IPS DF 6.9 (cell line): Measurements from ENCODE around the gene LIM2.

Experiments
- DNase-seq: peaks from one replicate; pipeline ENCODE4 v3.0.0-alpha.2; 2013; ENCODE audit warnings: low read depth, low spot score
- H3K27ac ChIP-seq: one replicate; pipeline ENCODE4 v1.5.1; 2013; ENCODE audit warnings: low read length, control low read depth
- H3K27me3 ChIP-seq: 2 replicates; pipeline ENCODE4 v1.6.1; 2013; ENCODE audit warnings: mild to moderate bottlenecking, low read length; ENCODE audit not compliant: control insufficient read depth, insufficient read depth
- H3K36me3 ChIP-seq: 2 replicates; pipeline ENCODE4 v1.6.1; 2013; ENCODE audit warnings: low read length; ENCODE audit not compliant: control insufficient read depth, insufficient read depth
- H3K4me1 ChIP-seq: 2 replicates; pipeline ENCODE4 v1.6.1; 2013; ENCODE audit warnings: low read length; ENCODE audit not compliant: control insufficient read depth, insufficient read depth
- H3K4me3 ChIP-seq: 2 replicates; pipeline ENCODE4 v1.5.1; 2013; ENCODE audit warnings: mild to moderate bottlenecking, low read length
- H3K9me3 ChIP-seq: 2 replicates; pipeline ENCODE4 v1.6.1; 2013; ENCODE audit warnings: low read length, inconsistent platforms; ENCODE audit not compliant: control insufficient read depth, insufficient read depth
- WGBS: extraction: QIAGEN DNeasy Blood & Tissue Kit; methylation state at CpG from one replicate; pipeline ENCODE4 v1.1.7; 2013; ENCODE audit warnings: mixed read lengths, missing lambda C conversion rate; ENCODE audit not compliant: insufficient read length, insufficient coverage; 5-methylcytosine and 5-hydroxymethylcytosine counted together

LIM2 gene

GRCh38 chr19:51365211-51365964 is 22.4 kb downstream of the LIM2 start:
- DNase-seq = no peak
- Histone ChIP-seq H3K27me3 (no peaks in the 10 kb centered on the region), H3K27ac (no peak overlapping the region), H3K9me3 (no peaks in the 10 kb centered on the region), H3K4me1 (peaks cover 6% of the 10 kb centered on the region), H3K36me3 (no peaks in the 10 kb centered on the region), H3K4me3 (peak overlapping the region; percentile 67; the same call in 1 of the 2 replicates)
- no CpG with 5 or more reads among the region's 10 CpGs for WGBS

DNA sequence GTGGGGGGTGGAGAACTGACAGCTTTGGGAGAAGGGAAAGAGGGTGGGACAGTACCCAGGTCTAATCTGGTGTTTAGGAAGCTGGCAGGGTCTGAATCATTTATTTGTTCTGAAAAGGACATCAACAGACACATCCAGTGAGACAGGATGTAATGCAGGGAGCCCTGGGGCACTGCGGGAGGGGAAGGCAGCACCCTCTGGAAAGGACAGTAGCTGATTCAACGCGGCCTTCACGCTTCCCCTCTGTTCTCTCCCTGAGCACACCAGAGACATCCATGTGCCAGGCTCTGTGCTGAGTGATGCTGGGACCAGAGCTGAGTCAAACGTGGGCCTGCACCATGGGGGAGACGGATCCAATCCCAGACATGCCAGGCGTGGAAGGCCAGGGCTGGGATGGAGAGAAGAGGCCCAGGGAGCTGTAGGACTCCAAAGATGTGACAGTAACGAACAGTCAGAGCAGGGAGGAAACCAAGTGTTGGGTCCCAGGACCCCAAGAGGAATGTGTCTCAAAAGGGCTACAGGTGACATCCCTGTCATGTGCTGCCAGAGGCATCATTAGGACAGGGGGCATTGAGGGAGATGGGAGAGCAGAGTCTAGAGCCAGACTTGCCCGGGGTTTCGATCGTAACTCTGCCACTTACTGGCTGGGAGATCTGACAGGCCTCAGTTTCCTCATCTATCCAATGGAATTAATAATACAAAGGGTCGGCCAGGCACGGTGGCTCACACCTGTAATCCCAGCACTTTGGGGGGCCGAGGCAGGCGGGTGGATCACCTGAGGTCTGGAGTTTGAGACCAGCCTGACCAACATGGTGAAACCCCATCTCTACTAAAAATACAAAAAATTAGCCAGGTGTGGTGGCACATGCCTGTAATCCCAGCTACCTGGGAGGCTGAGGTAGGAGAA is 23.3 kb downstream of the LIM2 start:
- no peaks in the 10 kb centered on the region for H3K36me3 ChIP-seq
- peaks cover 6% of the 10 kb centered on the region for H3K4me1 ChIP-seq
- no peak overlapping the region for H3K4me3 ChIP-seq
- H3K27ac ChIP-seq = no peak overlapping the region
- H3K27me3 ChIP-seq = no peaks in the 10 kb centered on the region
- DNase-seq = no peak
- WGBS = no CpG with 5 or more reads among the region's 15 CpGs
- H3K9me3 ChIP-seq = no peaks in the 10 kb centered on the region

DNA sequence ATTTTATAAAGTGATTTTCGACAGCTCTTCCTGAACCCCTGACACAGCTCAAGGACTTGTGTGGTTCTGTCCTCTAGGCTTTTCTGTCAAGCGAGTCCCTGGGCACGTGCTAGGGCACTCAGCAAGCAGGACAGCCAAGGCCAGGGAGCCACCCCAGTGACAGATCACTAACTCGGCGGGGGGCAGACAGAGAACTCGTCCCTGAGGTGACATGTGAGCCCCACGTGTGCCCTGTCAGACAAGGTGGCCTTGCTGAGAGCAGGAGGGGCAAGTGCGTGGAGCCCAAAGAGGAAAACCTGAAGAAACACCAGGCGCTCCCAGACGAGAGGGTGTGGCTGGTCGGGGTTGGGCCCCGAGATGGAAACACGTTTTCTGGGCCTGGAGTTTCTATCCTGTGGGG is 26.5 kb downstream of the LIM2 start:
- no peak for DNase-seq
- H3K4me3 ChIP-seq = no peak overlapping the region
- H3K4me1 ChIP-seq = no peaks in the 10 kb centered on the region
- no peaks in the 10 kb centered on the region for H3K27me3 ChIP-seq
- H3K9me3 ChIP-seq = no peaks in the 10 kb centered on the region
- H3K27ac ChIP-seq = no peak overlapping the region
- no CpG with 5 or more reads among the region's 13 CpGs for WGBS
- H3K36me3 ChIP-seq = no peaks in the 10 kb centered on the region

- H3K36me3 ChIP-seq = no peaks in the 10 kb centered on the region
- no peak overlapping the region for H3K27ac ChIP-seq
- no peaks in the 10 kb centered on the region for H3K9me3 ChIP-seq
- WGBS = no CpG with 5 or more reads among the region's 4 CpGs
- H3K4me3 ChIP-seq = no peak overlapping the region
- H3K4me1 ChIP-seq = peaks cover 1% of the 10 kb centered on the region; the same call in 1 of the 2 replicates
- H3K27me3 ChIP-seq = no peaks in the 10 kb centered on the region
- no peak for DNase-seq
Measured at GRCh38 chr19:51359294-51359693, 28.5 kb downstream of the LIM2 start.

DNA sequence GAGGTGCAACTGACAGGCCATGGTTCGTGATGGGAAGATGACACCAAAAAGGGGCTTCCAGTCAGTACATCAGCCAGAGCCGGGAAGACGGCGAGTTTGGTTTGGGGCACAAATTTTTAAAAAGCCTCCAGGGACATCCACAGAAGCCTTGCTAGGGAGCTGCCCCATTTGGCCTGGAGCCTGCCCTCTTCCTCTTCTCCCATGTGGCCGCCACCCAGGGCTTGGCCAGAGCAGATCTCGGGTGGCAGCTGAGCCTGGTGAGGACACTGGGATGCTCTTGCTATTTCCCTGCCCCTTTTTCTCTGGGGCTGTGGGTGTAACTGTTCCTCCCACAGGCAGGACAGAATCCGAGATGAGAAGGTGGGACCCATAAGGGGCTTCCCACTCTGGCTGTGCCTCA is 29.8 kb downstream of the LIM2 start:
- no CpG with 5 or more reads among the region's 7 CpGs for WGBS
- no peak for DNase-seq
- no peak overlapping the region for H3K27ac ChIP-seq
- no peak overlapping the region for H3K4me3 ChIP-seq
- no peaks in the 10 kb centered on the region for H3K9me3 ChIP-seq
- H3K4me1 ChIP-seq = peaks cover 4% of the 10 kb centered on the region; the same call in 1 of the 2 replicates
- H3K27me3 ChIP-seq = no peaks in the 10 kb centered on the region
- no peaks in the 10 kb centered on the region for H3K36me3 ChIP-seq

DNA sequence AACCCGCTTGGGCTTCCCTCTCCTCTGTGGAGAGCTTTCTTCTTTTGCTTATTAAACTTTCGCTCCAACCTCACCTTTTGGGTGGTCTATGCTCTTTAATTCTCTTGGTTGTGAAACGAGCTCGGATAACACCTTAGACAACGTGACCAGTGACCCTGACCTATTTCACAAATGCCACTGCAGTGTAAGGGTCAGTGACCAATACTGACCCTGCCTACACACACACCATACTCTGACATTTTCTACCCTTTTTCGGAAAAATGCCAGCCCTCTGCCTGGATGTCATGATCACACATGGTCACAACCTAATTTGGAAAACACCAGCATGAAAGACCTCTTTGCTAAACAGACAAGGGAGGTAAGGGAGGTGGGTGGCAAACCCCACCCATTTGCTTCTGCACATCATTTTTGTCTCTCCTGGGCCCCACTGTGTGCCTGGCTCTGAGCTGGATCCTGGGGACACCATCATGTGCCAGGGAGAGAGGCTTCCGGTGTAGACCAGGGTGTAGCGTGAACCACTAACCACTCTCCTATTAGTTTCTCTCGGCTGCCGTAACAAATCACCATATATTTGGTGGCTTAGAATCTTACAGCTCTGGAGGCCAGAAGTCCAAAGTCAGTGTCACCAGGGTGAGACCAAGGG is 31.5 kb downstream of the LIM2 start:
- no peak overlapping the region for H3K27ac ChIP-seq
- H3K36me3 ChIP-seq = peaks cover 2% of the 10 kb centered on the region; the same call in 1 of the 2 replicates
- DNase-seq = no peak
- no peak overlapping the region for H3K4me3 ChIP-seq
- H3K9me3 ChIP-seq = no peaks in the 10 kb centered on the region
- no CpG with 5 or more reads among the region's 10 CpGs for WGBS
- H3K27me3 ChIP-seq = no peaks in the 10 kb centered on the region
- H3K4me1 ChIP-seq = peaks cover 4% of the 10 kb centered on the region; the same call in 1 of the 2 replicates

GRCh38 chr19:51354742-51355148 is 33.0 kb downstream of the LIM2 start:
- no peak for DNase-seq
- no peaks in the 10 kb centered on the region for H3K9me3 ChIP-seq
- H3K36me3 ChIP-seq = peaks cover 3% of the 10 kb centered on the region; the same call in 1 of the 2 replicates
- no peak overlapping the region for H3K27ac ChIP-seq
- peaks cover 4% of the 10 kb centered on the region; the same call in 1 of the 2 replicates for H3K4me1 ChIP-seq
- H3K4me3 ChIP-seq = no peak overlapping the region
- no CpG with 5 or more reads among the region's 8 CpGs for WGBS
- H3K27me3 ChIP-seq = no peaks in the 10 kb centered on the region

- Histone ChIP-seq H3K9me3 (no peaks in the 10 kb centered on the region), H3K36me3 (peaks cover 3% of the 10 kb centered on the region; the same call in 1 of the 2 replicates), H3K27ac (no peak overlapping the region), H3K4me3 (no peak overlapping the region), H3K4me1 (peaks cover 4% of the 10 kb centered on the region; the same call in 1 of the 2 replicates), H3K27me3 (no peaks in the 10 kb centered on the region)
- no peak for DNase-seq
- WGBS = no CpG with 5 or more reads among the region's 12 CpGs
Measured at GRCh38 chr19:51354103-51354741, 33.6 kb downstream of the LIM2 start.

- Histone ChIP-seq H3K4me1 (peaks cover 4% of the 10 kb centered on the region; the same call in 1 of the 2 replicates), H3K27ac (no peak overlapping the region), H3K36me3 (peaks cover 3% of the 10 kb centered on the region; the same call in 1 of the 2 replicates), H3K9me3 (no peaks in the 10 kb centered on the region), H3K27me3 (no peaks in the 10 kb centered on the region), H3K4me3 (no peak overlapping the region)
- DNase-seq = no peak
- WGBS = no CpG with 5 or more reads among the region's 16 CpGs
Measured at GRCh38 chr19:51352783-51353360, 34.9 kb downstream of the LIM2 start.
